GM10847 (cell line): ENCODE measurements around the gene PGBD5.

Experiments used
- POLR2A ChIP-seq: IDR thresholded peaks from 2 replicates; pipeline ENCODE4 v1.6.1; 2011; ENCODE audit not compliant: insufficient read length; ENCODE audit errors: extremely low read depth

PGBD5 gene, protein sequence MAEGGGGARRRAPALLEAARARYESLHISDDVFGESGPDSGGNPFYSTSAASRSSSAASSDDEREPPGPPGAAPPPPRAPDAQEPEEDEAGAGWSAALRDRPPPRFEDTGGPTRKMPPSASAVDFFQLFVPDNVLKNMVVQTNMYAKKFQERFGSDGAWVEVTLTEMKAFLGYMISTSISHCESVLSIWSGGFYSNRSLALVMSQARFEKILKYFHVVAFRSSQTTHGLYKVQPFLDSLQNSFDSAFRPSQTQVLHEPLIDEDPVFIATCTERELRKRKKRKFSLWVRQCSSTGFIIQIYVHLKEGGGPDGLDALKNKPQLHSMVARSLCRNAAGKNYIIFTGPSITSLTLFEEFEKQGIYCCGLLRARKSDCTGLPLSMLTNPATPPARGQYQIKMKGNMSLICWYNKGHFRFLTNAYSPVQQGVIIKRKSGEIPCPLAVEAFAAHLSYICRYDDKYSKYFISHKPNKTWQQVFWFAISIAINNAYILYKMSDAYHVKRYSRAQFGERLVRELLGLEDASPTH

DNA sequence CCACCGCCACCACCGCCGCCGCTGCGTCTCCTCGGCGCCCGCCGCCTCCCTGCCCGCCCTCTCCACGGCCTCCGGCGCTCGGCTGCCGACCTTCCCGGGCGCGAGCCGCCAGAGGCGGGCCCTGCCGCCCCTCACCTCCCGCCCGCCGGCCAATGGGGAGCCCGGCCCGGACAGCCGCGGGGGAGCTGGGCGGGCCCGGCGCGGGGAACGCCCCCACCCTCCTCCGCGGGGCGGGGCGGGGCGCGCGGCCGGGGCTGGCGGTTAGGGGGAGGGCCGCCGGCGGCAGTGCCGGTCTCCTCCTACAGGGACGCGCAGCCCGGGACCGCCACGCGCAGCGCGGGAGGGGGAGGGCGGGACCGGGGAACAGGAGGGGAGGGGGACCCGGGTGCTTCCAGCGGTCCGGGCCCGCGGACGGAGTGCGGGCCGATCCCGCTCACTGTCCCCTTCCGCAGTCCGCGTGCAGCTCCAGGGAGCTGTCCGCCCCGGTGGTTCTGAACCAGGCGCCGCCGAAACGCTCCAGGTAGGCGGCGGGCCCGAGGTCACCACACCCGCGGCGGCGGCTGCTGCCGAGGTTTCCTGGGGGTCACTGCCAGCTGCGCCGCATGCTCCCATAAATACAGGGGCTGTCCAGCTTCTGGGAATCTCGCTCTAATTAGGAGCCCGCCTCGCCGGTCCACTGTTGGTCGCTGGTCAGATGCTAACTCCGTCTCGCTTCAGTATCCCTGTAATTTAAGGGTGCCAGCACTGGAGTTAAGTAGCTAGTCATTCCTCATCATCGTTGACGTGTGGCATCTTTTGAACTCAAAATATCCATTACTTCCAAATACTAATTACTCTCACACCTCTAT, at the start of gene PGBD5:
Gene PGBD5, minus strand, starts transcription at position 87 of the 848 bp plus-strand sequence. CDS start 404 bp downstream, outside the sequence.
- no peak for TF ChIP-seq POLR2A

DNA sequence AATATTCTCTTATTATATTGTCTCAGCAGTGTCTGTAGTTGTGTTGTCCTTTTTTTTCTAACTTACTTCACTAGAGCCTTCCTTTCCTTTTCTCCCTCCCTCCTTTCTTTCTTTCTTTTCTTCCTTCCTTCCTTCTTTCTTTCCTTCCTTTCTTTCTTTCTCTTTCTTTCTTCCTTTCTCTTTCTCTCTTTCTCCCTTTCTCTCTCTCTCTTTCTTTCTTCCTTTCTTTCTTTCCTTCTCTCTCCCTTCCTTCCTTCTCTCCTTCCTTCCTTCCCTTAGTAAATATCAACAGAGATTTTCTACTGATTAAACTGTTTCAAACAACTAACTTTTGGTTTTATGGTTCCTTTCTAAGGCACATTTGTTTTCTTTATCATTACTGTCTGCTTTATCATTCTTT, 43.1 kb upstream of the PGBD5 start:
- TF ChIP-seq POLR2A = no peak

DNA sequence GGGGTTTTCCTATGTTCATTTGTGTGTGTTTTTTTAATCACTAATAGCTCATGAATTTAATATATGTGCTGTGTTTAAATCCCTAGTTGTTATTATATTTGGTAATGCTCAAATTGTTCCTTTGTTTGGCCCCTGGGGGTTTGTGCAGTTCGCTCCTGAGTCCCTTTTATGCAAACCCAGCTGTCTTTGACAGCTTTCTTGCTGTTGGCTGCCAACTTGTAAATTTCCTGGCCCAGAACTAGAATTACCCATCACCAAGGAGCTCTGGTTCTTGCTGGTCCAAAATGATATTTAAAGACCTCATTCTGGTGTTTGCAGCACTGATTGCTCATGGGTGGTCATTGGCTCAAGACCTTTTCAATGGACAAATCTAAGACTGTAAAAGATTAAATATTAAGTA, 39.6 kb upstream of the PGBD5 start:
- TF ChIP-seq POLR2A = no peak

DNA sequence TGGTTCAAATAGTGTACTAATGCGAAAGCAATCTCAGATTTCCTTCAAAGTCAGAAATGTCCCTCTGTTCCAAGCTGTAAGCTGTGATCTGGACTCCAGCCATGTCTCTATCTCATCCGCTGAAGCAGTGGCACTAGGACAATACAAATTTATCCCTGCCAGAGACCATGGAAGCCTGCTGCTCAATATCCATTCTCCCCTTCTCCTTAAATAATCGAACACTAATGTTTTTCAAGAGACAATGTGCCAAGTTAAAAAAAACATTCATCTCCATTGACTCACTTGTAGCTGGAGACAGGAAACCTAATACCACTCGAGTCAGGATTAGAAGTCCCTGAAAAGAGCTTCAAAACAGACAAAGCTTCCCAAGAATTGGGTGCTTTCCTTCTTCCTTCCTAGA, 38.5 kb upstream of the PGBD5 start:
- no peak for TF ChIP-seq POLR2A

DNA sequence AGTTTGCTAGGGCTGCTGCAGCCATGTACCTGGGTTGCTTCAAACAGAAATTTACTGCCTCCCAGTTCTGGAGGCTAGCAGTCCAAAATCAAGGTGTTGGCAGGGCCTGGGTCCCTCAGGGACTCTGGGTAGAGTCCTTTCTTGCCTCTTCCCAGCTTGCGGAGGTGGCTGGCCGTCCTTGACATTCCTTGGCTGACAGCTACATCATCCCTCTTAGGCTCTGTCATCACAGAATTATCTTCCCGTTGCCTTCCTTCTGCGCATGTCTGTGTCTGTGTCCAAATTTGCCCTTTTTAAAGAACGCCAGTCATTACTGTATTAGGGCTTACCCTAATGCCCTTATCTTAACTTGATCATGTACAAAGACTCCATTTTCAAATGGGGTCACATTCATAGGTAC, 37.6 kb upstream of the PGBD5 start:
- TF ChIP-seq POLR2A = no peak

DNA sequence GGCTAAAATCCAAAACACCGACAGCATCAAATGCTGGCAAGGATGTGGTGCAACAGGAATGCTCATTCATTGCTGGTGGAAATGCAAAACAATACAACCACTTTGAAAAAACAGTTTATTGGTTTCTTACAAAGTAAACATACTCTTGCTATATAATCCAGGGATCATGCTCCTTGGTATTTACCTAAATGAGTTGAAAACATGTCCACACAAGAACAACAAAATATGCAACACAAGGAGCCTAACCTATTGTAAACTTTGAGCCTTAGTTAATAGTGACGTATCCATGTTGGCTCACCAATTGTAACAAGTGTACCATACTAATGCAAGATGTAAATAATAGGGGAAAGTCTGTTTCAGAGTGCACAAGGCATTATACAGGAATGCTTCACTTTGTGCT, 37.2 kb upstream of the PGBD5 start:
- TF ChIP-seq POLR2A = no peak

DNA sequence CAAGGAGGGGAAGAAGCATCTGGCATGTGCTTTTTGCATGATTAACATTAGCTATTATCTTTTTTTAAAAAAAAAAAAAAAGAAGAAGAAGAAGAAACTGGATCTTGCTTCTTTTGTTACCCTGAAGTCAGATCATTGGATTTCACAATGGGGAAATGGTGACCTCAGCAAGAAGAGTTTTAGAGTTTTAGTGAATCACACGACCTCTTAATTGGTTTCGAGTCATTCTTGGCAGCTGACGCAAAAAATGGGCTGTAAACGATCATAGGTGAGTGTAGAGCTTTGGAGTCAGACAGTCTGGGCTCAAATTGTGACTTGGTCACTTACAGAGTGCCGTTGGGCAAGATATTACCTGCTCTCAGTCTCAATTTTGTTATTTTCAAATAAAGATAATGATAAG, 33.3 kb upstream of the PGBD5 start:
- no peak for TF ChIP-seq POLR2A

DNA sequence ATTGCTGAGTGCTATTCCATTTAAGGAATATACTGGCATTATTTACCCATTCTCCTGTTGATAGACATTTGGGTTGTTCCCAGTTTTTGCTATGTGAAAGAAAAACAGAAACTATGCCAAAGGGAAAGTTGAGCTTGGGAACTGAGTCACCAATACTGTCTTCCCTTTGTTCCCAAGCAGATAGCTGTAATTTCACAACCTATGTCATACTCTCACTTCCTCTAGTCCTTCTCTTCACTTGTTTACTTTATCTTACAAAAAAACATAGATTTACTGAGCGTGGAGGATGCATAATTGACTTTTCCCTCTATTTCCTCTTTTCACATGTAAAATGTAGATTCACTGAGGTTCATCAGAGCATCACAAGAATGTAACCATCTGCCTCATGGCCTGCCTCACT, 32.4 kb upstream of the PGBD5 start:
- TF ChIP-seq POLR2A = no peak

DNA sequence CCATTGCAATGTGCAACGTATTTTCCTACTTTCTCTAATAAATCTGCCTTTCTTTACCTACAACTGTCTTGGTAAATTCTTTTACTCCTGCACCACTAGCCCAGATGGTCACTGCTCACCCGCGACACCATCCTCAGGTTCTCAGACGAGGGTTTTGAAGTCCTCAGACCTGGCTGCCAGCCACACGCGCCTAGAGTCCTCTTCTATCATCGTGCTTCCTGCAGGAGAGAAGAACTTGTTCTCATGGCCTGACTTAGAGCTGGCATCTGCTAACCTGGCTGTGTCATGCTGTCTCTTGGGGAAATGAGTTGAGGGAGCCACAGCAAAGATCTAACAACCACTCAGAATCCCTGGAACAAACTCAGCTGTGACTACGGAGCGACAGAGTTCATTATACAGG, 30.3 kb upstream of the PGBD5 start:
- TF ChIP-seq POLR2A = no peak

DNA sequence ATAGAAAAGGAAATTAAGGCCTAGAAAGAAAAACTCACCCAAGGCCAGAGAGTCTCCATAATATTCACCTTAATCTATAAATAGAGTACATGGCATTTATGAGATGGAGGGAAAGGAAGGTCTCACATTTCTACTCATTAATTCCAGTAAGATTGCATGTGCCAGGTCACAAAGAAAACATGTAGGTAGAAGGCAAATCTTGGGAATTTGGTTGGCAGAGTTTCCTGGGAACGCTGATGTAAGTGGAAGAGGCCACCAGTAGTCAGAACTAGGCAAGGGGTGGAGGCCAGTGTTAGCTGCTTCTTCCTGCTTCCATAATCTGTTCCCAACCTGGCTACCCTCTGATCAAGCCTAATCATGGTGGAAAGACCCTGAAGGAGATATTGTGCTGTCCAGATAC, 29.2 kb upstream of the PGBD5 start:
- no peak for TF ChIP-seq POLR2A

DNA sequence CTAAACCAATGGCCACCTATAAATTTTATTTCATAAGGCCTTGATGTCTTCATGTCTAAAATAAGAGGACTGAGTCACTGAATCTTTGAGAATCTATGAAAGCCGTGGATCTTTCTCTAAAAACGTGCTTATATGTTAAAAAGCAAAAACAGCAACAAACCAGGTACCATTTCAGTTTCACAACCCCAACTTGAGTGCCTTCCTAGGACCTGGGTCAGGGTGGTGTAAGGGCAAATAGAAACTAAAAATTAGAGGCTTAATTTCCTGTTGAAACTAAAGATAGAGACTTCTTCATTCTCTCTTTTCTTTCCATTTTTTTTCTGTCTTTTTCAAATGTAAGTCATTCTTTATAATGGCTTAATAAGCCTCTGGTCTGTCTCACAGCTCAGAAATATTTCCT, 27.2 kb upstream of the PGBD5 start:
- no peak for TF ChIP-seq POLR2A

DNA sequence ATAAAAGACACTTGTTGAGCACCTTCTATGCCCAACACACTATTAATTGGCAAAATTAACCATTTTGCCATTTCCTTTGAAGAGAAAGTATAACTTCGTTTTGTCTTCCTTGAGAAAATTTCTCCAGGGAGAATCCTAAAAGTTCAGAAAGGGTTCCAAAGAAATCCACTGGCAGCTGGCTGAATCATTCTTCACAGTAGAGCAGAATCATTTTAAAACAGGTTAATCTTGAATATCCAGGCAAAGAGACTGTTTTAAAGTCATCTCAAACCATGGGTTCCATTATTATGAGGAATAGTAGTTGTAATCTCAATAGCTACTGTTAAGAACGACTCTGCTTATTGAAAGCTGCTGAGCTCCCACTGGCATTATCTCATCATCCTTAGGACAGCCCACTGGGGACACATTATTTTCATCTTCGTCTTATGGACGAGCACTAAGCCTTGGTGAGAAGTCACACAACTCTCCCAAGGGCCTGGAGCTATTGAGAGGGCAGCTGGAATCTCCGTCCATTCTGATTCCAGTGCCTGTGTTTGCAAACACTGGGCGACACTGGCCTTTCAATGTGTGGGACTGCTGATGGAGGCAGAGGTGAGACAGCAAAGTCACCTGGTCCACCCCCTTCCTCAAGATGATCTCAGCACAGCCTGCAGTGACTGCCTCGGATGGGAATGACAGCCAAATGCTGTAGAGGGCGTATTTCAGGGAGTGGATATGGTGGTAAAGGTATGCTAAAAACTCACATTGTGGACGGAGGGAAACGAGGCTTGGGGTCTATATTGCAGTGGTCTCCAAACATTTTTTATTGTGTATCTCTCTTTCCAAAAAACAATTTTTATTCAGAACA, 15.3 kb upstream of the PGBD5 start:
- no peak for TF ChIP-seq POLR2A

DNA sequence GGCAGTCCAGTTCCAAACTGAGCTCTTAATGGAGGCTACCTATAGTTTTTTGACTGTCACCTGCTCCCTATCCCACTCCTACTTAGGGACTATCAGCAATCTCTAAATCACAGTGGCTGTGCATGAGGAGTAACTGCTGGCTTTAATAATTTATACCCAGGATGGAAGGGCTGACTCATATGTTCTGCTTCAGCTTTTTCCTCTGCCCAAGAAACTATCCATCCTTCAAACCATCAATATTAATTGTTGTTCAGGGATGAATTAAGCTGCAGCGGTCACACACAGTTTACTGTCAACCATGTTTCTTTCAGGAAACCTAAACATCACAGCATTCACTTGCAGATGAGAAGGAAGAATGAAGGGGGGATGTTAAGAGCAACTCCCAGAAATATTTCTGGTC, 9.0 kb upstream of the PGBD5 start:
- TF ChIP-seq POLR2A = no peak

DNA sequence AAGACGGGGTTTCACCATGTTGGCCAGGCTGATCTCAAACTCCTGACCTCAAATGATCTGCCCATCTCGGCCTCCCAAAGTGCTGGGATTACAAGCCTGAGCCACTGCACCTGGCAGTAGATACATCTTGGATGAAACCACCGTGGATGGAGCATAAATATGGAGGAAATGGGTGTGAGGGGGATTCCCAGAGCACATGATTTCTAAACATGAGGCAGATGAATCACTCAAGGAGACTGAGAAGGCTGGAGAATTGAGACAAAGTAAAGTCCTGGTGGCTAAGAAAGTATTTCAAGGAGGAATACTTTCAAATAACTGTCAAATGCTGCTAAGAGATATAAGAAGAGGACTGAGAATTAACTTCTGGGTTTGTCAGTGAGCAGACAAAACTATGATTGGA, 5.4 kb upstream of the PGBD5 start:
- no peak for TF ChIP-seq POLR2A

DNA sequence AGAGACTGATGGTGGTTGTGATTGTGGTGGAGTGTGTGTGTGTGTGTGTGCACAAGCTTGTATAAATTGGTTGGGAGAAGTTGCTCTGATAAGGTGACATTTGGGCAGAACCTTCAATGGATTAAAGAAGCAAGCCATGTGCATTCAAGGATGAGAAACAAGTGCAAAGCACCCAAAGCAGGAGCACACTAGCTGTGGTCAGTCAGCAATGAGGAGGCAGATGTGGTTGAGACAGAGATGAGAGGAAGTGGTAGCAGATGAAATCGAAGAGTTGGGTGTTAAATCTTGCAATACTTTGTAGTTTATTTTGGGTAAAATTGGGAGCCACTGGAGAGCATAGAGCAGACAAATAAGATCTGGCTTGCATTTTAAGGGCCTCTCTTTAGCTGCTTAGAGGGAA, 4.4 kb upstream of the PGBD5 start:
- TF ChIP-seq POLR2A = no peak

DNA sequence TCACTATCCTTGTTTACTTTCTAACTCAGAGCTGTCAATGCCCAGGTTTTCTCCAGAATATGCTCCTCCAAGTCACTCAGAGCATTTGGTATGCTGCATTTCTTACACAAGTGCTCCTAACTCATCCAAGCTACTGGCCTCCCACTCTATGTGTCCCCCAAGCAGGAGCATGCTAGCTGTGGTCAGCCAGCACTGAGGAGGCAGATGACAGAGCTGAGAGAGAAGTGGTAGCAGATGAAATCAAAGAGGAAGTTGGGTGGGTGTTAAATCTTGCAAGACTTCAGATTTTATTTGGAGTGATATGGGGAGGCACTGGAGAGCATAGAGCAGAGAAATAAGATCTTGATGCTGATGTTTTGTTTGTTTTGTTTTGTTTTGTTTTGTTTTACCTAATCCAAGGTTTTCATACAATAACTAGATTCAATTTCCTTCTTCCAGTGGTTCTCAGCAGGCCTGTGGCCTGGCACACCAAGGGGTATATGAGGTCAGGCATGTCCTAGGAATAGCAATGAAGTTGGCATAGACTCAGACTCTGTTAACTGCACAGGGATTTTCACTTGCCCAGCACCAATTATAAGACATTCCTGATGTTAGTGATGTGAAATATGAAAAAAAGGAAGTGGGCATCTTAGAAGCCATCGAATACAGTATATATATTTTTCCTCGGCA, 3.1 kb upstream of the PGBD5 start:
- TF ChIP-seq POLR2A = no peak
